T-helper 9 cell (primary cell): ENCODE measurements around the gene ANKRD30B.
"Not testable (repeated sequence)": the region's sequence is repeated elsewhere in the genome, so short reads cannot be mapped to it uniquely, and the experiment has no call there.

Source experiments
- DNase-seq: peaks from one replicate; pipeline ENCODE4 v3.0.0-alpha.2; 2020
- total RNA-seq, 2 donors: gene quantifications; one replicate each; lab custom pipeline; 2026; lab: John Stamatoyannopoulos, UW

Gene ANKRD30B
- 0 reads per million in 2 donors for total RNA-seq

- DNase-seq: no peak
Observed at GRCh38 chr18:14747513-14748474, at the start of gene ANKRD30B. ANKRD30B (plus strand) TSS chr18:14748172; CDS start chr18:14748420, 248 bp downstream.

- DNase-seq: not testable (repeated sequence)
Observed at GRCh38 chr18:14701286-14702040, 46.5 kb upstream of the ANKRD30B start.

GRCh38 chr18:14709761-14710160, 38.2 kb upstream of the ANKRD30B start:
- DNase-seq: not testable (repeated sequence)

GRCh38 chr18:14721569-14721968, 26.4 kb upstream of the ANKRD30B start:
- DNase-seq: not testable (repeated sequence)

- DNase-seq: not testable (repeated sequence)
Observed at GRCh38 chr18:14739056-14739455, 8.9 kb upstream of the ANKRD30B start.

GRCh38 chr18:14746897-14747296, 1.1 kb upstream of the ANKRD30B start:
- DNase-seq: no peak

- no peak for DNase-seq
Observed at GRCh38 chr18:14748496-14748895, 524 bp downstream of the ANKRD30B start.

- not testable (repeated sequence) for DNase-seq
Observed at GRCh38 chr18:14763566-14763965, 15.6 kb downstream of the ANKRD30B start.

- no peak for DNase-seq
Observed at GRCh38 chr18:14767474-14767873, 19.5 kb downstream of the ANKRD30B start.

GRCh38 chr18:14768241-14768640, 20.3 kb downstream of the ANKRD30B start:
- DNase-seq: no peak

- DNase-seq: no peak
Observed at GRCh38 chr18:14769381-14769780, 21.4 kb downstream of the ANKRD30B start.

- no peak for DNase-seq
Observed at GRCh38 chr18:14776801-14777200, 28.8 kb downstream of the ANKRD30B start.

GRCh38 chr18:14781671-14782070, 33.7 kb downstream of the ANKRD30B start:
- DNase-seq: no peak

- DNase-seq: no peak
Observed at GRCh38 chr18:14784133-14784532, 36.2 kb downstream of the ANKRD30B start.

- not testable (repeated sequence) for DNase-seq
Observed at GRCh38 chr18:14796876-14797275, 48.9 kb downstream of the ANKRD30B start.

- DNase-seq: not testable (repeated sequence)
Observed at GRCh38 chr18:14797969-14798764, 50.2 kb downstream of the ANKRD30B start.

- not testable (repeated sequence) for DNase-seq
Observed at GRCh38 chr18:14811081-14811480, 63.1 kb downstream of the ANKRD30B start.

- DNase-seq: not testable (repeated sequence)
Observed at GRCh38 chr18:14826972-14827632, 79.1 kb downstream of the ANKRD30B start.

GRCh38 chr18:14841607-14842006, 93.6 kb downstream of the ANKRD30B start:
- not testable (repeated sequence) for DNase-seq

- DNase-seq: not testable (repeated sequence)
Observed at GRCh38 chr18:14851533-14851932, 103.6 kb downstream of the ANKRD30B start.

GRCh38 chr18:14855634-14856033, 107.7 kb downstream of the ANKRD30B start:
- DNase-seq: not testable (repeated sequence)

GRCh38 chr18:14856256-14856655, 108.3 kb downstream of the ANKRD30B start:
- DNase-seq: not testable (repeated sequence)
